HCEC 1CT (cell line): Measurements from ENCODE around the gene ADAMTSL5.
A peak's percentile ranks its signal among the peaks of the same experiment; 100 is the strongest.

Experiments used
- DNase-seq: peaks from one replicate; pipeline ENCODE4 v3.0.0-alpha.2; 2017

The ADAMTSL5 gene

DNA sequence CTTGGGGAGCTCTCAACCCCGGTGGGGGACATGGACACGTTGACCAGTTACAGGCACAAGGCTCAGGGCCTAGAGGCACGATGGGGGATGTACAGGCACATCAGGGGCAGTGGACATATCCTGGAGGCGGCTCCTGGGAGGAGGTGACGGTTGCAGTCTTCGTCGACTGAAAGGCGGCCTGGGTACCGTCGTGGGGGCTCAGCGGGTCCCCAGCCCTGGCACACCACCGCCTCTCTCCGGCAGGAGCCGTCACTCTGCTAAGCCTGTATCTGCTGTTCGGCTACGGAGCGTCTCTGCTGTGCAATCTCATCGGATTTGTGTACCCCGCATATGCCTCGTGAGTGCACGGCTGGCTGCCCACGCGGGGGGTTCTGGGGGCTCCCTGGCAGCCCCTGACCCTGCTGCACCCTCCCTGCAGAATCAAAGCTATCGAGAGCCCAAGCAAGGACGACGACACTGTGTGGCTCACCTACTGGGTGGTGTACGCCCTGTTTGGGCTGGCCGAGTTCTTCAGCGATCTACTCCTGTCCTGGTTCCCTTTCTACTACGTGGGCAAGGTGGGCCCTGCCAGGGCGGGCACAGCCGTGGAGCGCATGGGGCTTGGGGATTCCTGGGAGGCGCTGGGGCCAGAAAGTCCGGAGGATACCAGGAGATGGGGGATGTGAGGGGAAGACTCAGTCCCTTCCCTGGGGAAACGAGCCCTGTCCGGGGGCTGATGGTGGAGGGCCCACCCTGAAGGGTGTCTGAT is 17.6 kb downstream of the ADAMTSL5 start:
- no peak for DNase-seq

DNA sequence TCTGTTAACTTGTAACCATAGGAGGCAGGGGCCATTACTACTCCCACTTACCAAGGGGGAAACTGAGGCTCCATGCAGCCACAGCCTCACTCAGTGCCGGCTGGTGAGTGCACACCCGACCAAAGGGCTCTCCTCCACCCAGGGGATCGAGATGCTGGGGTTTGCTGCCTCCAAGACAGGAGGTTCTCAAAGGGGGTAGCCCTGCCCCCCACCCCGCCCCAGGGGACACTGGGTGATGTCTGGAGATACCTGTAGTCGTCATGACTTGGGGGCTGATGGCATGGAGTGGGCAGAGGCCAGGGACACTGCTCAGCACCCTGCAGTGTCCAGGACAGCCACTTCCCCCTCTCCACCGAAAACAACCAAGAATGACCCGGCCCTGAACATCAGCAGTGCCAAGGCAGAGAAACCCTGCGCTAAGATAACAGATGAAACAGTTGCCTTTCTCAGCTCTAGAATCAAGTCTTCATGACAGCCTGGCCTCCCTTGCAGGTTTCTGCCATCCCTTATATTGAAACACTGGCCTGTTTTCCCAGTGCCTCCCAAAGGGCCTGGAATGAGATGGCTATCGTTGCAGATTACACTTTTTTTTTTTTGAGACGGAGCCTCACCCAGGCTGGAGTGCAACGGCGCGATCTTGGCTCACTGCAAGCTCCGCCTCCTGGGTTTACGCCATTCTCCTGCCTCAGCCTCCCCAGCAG is 18.6 kb downstream of the ADAMTSL5 start:
- no peak for DNase-seq

DNA sequence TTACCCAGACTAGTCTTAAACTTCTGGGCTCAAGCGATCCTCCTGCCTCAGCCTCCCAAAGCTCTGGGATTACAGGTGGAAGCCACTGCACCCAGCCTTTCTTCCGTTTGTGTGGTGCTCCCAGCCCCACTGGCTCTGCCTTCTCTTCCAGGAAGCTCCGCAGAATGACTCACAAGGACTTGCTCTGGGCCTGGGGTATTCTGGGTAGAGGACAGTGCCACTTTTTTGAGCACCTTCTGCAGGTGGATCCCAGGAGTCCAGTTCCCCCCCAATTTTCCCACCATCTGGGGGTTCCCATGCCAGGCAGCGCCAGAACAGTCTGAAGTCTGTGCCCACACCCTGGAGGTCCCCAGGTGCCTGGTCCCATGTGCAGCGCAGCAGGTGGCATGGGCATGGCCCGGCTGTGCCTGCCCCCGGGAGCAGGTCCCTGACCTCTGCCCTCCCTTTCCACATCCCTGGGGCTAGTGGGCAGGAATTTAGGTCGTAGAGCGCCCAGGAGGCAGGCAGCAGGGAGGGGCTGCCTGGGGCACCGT is 20.3 kb downstream of the ADAMTSL5 start:
- DNase-seq, result no peak

DNA sequence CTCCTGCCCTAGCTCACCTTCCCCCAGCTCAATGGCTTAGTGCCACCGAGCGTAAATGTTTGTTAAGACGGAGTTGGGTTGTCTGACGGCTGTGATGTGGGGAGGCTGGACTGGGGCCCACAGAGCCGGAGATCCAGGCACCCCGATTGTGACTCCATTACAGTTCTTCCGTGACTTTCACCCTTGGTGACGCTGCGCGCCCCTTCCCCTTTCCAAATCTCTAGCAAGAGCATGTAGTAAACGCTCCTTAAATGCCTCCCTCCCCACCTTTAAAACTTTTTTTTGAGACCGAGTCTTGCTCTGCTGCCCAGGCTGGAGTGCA is 21.0 kb downstream of the ADAMTSL5 start:
- DNase-seq, result no peak

DNA sequence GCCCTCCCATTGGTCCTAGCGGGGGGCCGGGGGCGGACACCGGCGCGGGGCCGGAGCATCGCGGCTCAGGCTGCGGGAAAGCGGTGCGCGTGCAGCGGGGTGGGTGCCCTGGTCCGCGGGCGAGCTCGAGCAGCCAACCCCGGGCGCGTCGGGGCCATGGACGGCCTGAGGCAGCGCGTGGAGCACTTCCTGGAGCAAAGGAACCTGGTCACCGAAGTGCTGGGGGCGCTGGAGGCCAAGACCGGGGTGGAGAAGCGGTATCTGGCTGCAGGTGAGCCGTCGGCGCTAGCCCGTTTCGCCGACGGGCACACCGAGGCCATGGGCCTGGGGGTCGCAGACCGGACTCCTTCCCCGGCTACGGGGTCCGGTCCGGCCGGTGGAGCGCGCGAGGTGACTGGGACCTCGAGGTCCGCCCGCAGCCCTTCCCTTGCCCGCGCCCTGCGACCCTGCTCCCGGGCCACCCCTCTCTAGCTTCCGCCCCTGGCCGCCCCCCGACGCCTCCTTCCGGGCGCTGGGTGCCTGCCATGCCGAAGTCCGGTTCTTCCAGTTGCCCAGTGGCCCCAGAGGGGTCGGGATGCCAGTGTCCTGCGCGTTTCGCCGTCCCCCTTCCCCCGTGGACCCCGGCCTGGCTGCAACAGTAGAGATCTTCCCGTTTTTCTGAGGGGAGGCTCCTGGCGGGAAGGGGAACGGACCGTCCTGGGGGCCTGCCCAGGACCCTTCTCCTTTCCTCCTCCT is 21.5 kb downstream of the ADAMTSL5 start, which contains the start of gene REEP6:
Gene REEP6 (plus strand): TSS at position 68 of the 735 bp plus-strand sequence. CDS start 89 bp downstream, at position 157.
- no peak for DNase-seq

DNA sequence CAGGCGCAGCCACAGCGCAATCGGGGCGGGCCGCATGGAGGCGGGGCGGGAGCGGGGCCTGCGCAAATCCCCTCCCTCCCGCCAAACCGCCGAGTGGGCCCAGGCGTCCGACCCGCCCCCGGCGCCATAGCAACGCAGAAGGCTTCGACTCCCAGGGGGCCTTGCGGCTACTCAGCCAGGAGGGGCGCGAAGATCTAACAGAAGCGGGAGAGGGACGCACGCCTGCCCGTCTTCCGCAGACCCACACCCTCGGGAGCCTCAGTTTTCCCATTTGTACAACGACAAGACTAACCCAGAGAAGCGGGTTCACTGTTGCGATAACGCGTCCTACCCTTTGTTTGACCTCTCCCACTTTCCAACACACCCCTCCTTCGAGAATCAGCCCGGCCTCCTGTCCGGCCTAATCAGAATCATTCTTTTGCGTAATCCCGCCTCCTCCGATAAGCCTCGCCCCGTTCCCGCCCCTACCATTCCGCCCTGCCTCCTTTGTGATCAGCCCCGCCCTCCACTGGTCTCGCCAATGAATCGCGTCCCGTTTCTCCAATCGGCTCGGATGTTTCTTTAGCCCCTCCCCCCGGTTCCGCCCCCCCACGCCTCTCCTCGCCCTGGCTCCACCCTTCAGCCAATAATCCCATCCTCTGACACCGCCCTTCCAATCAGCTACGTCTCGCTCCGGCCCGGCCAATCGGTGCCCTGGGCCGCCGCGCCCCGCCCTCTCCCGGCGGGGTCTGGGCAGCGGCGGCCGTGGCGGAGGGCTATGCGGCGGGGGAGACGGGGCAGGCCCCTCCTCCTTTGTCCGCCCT is 22.3 kb downstream of the ADAMTSL5 start, which contains the start of gene PCSK4:
Gene PCSK4 (minus strand): TSS at position 40 of the 803 bp plus-strand sequence. CDS start 4 bp downstream, at position 36.
- DNase-seq, result peak; percentile 99

DNA sequence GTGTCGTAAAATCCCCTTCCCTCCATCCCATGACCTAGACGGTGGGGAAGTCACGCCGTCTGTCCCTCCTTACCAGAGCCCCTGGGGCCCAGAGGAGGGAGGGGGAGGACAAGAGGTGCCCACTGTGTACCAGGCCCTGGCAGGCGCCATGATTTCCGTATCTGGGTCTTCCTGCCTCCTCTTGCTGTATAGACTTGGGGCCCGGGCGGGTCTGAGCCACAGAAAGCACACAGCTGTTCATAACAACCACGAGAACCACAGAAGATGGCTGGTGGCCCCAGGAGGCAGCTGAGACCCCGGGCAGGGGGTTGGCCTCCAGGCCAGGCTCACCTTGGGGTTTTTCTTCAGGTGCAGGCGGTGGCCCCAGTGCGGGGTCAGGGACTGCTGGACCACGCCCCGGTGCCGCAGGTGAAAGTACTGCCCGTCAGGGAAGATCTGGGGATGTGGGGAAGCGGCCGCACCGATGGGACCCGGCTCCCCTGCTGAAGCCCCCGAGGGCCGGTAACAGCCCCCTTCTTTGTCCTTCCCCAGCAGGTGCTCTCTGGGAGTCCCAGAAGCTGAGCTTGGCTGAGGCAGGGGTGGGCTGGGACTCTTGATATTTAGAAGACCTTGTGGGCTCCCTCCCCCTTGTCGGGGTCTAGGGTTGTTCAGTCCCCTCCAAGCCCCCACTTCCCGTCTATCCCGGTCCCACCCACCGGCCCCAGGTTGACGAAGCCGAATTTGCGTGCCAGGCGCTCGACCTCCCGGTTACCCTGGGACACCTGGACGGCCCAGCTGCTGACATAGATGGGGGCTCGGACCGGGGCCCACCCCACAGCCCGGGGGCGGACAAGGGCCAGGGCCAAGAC is 23.1 kb downstream of the ADAMTSL5 start:
- no peak for DNase-seq

DNA sequence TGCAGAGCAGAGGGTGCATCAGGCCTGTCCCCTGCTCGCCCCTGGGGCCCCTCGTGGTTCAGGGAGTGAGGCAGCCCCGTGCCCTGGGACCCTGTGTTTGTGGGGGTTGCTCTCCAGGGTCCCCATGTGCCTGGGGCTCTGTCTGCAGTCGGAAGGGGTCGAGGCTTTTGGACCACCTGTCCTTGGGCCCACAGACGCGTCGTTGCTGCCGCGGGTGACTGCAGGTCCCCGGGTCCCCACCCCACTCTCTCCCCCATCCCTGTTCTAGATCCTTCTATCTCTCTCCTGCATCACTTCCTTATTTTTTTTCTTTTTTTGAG is 24.6 kb downstream of the ADAMTSL5 start:
- no peak for DNase-seq

DNA sequence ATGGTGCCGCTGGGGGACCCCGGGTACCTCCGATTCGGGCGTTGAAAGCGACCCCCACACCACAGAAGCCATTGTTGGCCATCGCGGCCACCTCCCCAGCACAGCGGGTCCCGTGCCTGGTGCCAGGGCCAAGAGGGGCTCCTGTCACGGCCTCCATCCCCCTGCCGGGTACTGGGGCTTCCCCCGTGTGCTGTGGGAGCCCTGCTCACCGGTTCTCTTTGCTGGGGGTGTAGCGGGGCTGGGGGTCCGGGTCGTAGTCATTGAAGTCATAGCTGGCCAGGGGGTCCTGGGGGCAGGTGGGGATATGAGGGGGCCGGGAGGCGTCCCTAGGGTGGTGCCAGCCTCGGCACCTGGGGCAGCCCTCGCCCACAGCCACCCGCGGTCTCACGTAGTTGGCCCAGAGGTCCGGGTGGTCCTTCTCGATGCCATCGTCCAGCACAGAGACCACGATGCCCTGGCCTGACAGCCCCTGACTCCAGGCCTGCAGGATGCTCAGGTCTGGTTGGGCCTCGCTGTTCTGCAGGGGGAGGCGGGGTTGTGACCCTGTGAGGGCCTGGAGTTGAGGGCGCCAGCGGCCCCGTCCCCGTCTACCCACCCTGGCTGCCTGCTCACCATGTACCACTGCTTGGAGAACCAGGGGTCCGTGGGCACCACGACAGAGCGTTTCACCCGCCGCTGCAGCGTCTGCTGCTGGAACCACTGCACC is 25.1 kb downstream of the ADAMTSL5 start:
- no peak for DNase-seq

DNA sequence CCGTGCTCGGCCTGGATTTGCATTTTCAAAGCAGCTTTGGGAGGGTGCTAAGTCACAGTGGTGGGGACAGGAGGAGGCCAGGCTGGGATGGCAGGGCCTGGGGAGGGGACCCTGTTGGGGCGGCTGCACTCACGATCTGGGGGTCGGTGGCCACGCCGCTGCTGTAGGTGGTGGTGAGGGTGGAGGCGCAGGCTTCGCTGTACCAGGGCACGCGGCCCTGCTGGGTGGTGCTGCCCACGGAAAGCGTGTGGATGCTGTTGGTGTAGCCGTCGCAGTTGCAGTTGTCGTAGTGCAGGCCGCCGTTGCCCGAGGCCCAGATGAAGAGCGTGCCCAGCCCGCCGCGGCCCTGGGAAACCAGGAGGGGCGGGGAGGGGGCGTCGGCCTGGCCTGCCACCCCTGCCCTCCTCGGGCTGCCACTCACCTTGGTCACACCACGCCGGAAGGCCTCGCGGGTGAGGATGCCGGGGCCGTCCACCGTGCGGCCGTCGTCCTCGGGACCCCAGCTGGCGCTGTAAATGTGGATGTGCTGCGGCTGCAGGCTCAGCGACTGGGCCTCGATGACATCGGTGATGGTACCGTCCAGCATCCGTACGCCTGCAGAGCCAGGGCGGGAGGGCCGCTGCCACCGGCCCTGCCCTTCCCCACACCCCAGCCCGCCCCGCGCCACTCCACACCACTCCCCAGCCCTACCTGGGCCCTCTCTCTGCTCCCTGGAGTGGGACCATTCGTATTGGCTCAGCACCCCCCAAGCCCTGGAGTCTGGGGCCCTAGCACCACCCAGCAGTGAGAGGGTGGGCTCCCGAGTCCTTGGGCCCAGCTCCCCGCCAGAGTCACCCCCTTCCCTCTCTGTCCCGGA is 25.9 kb downstream of the ADAMTSL5 start:
- no peak for DNase-seq

DNA sequence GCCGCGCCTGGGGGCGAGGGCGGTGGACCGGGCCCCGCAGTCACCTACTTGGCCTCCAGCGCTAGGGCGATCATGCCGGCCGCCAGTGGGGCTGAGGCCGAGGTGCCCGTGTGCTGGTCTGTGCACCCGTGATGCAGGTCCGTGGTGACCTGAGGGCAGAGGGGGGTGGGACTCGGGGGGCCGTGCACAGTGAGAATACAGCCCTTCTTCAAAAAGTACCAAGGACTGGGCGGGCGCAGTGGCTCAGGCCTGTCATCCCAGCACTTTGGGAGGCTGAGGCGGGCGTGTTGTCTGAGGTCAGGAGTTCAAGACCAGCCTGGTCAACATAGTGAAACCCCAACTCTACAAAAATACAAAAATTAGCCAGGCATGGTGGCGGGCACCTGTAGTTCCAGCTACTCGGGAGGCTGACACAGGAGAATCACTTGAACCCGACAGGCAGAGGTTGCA is 28.8 kb downstream of the ADAMTSL5 start:
- no peak for DNase-seq

DNA sequence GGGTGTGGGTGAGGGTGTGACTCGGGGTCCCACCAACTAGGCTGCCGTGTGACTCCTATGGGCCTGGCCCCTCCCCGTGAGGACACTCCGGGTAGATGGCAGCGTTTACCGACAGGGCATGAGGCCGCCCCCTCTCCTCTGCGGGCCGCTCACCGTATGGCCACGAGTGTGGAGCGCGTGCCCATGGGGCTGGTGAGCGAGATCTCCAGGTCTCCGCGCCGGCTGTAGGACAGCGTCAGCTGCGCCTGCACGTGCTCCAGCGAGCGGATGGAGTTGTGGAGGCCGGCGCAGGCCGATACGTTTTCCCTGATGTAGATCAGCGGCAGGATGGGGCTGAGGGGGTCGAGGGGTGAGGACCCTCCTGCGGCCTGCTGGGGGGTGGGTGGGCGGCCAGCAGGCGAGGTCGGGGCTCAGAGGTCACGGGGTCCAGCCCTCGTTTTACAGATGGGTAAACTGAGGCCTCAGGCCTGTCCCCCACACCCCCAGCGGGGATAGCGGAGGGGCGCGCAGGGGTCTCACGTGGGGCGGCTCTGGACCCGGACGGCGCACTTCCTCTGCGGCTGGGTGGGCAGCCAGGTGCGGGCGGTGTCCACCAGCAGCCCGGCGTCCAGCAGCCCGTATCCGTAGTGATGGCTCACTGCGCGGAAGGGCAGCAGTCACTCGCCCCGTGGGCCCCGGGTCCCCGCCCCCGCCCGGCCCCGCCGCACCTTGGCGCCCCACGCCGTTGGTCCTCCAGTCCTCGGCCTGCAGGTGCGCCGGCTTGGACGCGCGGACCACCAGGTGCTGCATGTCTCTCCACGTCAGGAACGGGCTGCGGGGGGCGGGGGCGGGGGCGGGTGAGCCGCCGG is 29.5 kb downstream of the ADAMTSL5 start:
- no peak for DNase-seq

DNA sequence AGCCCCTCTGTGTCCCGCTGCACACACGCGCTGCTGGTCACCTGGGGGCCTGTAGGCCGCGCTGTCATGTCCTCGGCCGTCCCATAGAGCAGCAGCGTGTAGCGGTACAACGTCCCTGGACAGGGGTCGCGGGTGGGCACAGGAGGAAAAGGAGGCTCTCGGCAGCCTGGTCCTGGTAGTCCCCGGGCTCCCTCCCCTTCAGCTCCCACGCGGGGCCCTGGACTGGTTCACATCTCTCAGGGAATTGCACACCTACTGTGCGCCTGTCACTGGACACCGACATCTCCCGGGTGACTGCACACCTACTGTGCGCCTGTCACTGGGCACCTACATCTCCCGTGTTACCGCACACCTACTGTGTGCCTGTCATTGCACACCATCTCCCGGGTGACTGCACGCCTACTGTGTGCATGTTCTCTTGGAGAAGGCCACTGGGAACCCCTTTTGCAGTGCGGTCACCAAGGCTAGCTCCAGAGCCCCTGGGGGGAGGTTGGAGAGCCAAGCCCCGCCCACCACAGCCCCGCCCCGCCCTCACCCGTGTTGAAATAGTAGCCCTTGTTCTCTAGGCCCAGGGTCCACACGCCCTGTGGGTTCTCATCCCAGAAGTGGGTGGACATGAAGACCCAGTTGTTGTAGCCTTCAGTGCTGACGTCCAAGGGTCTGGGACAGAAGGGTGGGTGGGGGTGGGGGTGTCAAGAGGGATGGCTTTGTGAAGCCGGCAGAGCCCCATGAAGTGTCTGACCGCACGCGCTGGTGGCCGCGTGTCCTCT is 30.3 kb downstream of the ADAMTSL5 start:
- no peak for DNase-seq

DNA sequence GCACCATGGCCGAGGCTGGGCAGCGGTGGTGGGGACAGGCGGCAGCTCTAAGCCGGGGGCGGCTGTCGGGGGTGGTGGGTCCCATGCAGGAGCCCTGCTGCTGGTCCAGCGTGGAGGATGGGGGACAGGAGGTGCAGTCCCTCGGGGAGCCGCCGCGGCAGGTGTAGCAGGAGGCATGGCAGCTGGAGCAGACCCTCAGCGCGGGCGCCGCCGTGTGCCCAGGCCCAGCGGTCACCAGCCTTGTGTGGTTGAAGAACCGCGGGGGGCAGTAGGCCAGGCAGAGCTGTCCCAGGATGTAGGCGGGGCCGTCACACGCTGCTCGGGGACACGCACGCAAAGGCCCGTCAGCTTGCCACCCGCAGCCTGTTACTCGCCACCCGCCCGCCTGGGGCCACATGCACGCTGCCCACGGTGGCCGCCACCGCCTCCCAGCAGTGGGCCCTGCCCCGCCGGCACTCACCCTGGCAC is 30.9 kb downstream of the ADAMTSL5 start:
- DNase-seq, result no peak

DNA sequence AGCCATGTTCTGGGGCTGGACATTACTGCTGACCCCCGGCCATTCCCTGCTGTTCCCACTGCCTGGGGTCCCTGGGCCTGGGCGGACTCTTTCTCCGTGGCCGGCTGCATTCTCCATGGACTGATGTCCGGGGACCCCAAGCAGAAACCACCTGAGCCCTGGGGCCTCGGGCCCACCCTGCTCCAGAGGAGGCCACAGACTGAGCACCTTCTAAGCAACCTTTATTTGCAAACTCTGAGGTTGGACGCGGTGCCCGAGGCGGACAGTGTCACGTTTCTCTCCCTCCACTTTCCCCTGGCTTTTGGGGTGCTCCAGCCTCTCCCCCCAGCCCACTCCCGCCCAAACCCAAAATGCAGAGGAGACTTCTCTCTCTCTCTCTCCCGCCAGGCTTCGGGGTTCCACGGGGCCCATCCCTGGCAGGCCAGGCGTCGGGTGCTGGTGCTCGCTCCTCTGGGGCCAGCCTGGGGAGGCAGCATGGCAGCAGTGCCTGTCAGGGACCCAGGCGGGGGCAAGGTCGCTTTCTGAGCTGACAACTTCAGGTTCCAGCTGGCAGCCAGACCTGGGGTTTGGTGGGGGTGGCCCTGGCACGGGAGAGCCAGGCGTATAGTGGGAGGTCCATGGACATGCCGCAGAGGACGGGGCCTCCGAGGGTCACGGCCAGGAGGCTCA is 31.5 kb downstream of the ADAMTSL5 start:
- DNase-seq, result no peak

DNA sequence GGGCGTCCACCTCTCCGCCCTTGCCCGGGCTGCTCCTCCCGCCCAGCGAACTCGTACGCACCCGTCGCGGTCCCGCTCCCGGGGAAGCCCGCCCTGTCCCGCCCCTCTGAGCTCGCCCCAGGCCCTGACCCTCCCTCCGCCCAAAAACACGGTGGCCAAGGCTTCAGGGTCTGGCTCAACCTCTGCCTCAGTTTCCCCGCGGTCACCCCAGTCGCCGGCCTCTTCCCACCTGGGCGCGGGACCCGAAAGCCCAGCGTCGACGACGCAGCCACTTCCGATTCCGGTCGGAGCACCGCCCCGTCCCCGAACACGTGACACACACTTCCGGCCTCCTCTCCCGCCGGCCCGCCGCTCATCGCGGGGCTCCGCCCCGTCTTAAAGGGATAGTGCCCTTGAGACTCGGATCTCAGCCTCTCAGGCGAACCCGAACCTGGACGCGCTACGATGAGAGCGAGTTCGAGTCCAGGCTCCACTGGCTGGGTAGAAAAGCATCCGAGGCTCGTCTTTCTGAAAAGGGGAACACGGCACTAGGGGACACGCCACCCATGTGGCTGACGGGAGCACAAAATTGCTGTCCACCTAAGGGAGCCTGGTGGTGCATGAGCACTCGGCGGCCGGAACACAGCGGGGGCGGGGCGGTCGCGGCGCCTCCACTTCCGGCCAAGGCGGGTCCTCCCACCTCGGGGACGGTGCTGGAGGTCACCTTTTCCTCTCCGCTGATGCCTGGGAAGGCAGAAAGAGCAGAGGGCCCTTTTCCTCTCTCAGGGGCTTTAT is 33.7 kb downstream of the ADAMTSL5 start, which contains the start of gene C19orf25:
Gene C19orf25 (minus strand): TSS at position 282 of the 774 bp plus-strand sequence. CDS start 312 bp downstream, outside the sequence.
- peak; percentile 93 for DNase-seq
